ENCODE results near the gene ZNF521. TPM values are rescaled to one million over a fixed set of nuclear protein-coding genes. Genes with fewer than 3 reads are reported as not detected.
A peak's percentile ranks its signal among the peaks of the same experiment; 100 is the strongest.

The ZNF521 gene
- total RNA-seq, 1 donor from 2014 or later: 48.0 TPM

DNA sequence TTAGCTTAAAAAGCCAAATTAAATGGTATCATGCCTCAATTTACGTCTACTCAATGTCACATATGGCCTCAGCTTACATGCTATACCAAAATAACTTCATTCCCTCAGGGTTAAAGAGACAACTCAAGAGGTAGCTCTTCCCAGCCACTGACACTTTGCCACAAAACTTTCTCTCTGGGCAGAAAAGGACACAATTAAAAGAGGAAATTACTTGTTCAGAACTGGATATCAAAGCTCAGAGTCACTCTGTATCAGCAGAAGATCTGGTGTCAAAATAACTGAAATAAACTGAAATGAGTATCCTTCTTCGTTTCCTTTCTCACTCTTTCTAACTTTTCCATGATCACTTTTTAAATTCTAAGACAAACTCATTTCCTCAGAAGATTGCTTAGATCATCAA lies 108.7 kb downstream of the ZNF521 start:
- Histone ChIP-seq H3K4me3 (ENCODE audit: insufficient read depth, low read depth, low read length) (no peak overlapping the region), H3K4me2 (ENCODE audit: low read length) (no peak overlapping the region), H3K9me3 (ENCODE audit: insufficient read depth, low read depth, low read length) (no peaks in the 10 kb centered on the region), H3K27ac (ENCODE audit: low read depth, low read length) (no peak overlapping the region), H3K9ac (ENCODE audit: low read length) (no peak overlapping the region), H4K20me1 (ENCODE audit: insufficient read depth, low read length) (no peaks in the 10 kb centered on the region), H3K79me2 (ENCODE audit: insufficient read depth, low read length) (no peaks in the 10 kb centered on the region), H3K27me3 (ENCODE audit: insufficient read depth, low read length) (no peaks in the 10 kb centered on the region), H2AFZ (ENCODE audit: low read depth, low read length) (no peak overlapping the region), H3K36me3 (ENCODE audit: insufficient read depth, low read length) (no peaks in the 10 kb centered on the region), H3K4me1 (ENCODE audit: insufficient read depth, low read length) (peaks cover 10% of the 10 kb centered on the region)
- Mint-ChIP-seq H3K4me1 (ENCODE audit: low read depth, unreplicated experiment) (peaks cover 22% of the 10 kb centered on the region), H3K27me3 (ENCODE audit: low read depth, unreplicated experiment) (no peaks in the 10 kb centered on the region), H3K9me3 (ENCODE audit: unreplicated experiment) (no peaks in the 10 kb centered on the region), H3K36me3 (ENCODE audit: low read depth, unreplicated experiment) (no peaks in the 10 kb centered on the region), H3K4me3 (ENCODE audit: unreplicated experiment) (no peak overlapping the region), H3K27ac (ENCODE audit: unreplicated experiment) (no peak overlapping the region)
- DNase-seq (ENCODE audit: low read depth): no peak
- no peak for FAIRE-seq
- no peak for TF ChIP-seq EZH2 (IDR thresholded peaks at IDR 0.05; ENCODE audit: insufficient read depth, low read length)
- TF ChIP-seq CTCF (IDR thresholded peaks at IDR 0.05; ENCODE audit: insufficient read depth, low read depth, low read length): no peak

- Mint-ChIP-seq H3K4me3 (ENCODE audit: unreplicated experiment) (no peak overlapping the region), H3K27ac (ENCODE audit: unreplicated experiment) (no peak overlapping the region), H3K27me3 (ENCODE audit: low read depth, unreplicated experiment) (no peaks in the 10 kb centered on the region), H3K36me3 (ENCODE audit: low read depth, unreplicated experiment) (no peaks in the 10 kb centered on the region), H3K9me3 (ENCODE audit: unreplicated experiment) (no peaks in the 10 kb centered on the region), H3K4me1 (ENCODE audit: low read depth, unreplicated experiment) (peaks cover 16% of the 10 kb centered on the region)
- H3K9ac ChIP-seq (ENCODE audit: low read length): no peak overlapping the region
- H3K4me3 ChIP-seq (ENCODE audit: insufficient read depth, low read depth, low read length): no peak overlapping the region
- no peak overlapping the region for H3K4me2 ChIP-seq (ENCODE audit: low read length)
- H3K79me2 ChIP-seq (ENCODE audit: insufficient read depth, low read length): no peaks in the 10 kb centered on the region
- FAIRE-seq (no peak), DNase-seq (ENCODE audit: low read depth) (no peak)
- no peaks in the 10 kb centered on the region for H3K9me3 ChIP-seq (ENCODE audit: insufficient read depth, low read depth, low read length)
- H3K4me1 ChIP-seq (ENCODE audit: insufficient read depth, low read length): no peaks in the 10 kb centered on the region
- H2AFZ ChIP-seq (ENCODE audit: low read depth, low read length): no peak overlapping the region
- no peaks in the 10 kb centered on the region for H3K27me3 ChIP-seq (ENCODE audit: insufficient read depth, low read length)
- no peaks in the 10 kb centered on the region for H3K36me3 ChIP-seq (ENCODE audit: insufficient read depth, low read length)
- no peaks in the 10 kb centered on the region for H4K20me1 ChIP-seq (ENCODE audit: insufficient read depth, low read length)
- H3K27ac ChIP-seq (ENCODE audit: low read depth, low read length): no peak overlapping the region
- TF ChIP-seq EZH2 (IDR thresholded peaks at IDR 0.05; ENCODE audit: insufficient read depth, low read length) (no peak), CTCF (IDR thresholded peaks at IDR 0.05; ENCODE audit: insufficient read depth, low read depth, low read length) (no peak)
These were observed 111.6 kb downstream of the ZNF521 start for GRCh38 chr18:25240420-25240770.

- FAIRE-seq: no peak
- H3K9me3 Mint-ChIP-seq (ENCODE audit: unreplicated experiment): no peaks in the 10 kb centered on the region
These were observed 112.2 kb downstream of the ZNF521 start for GRCh38 chr18:25239581-25240419.

More at GRCh38 chr18:25239581-25240419, 112.2 kb downstream of the ZNF521 start:
- H3K27ac ChIP-seq (ENCODE audit: low read depth, low read length): no peak overlapping the region
- Mint-ChIP-seq H3K27me3 (ENCODE audit: low read depth, unreplicated experiment) (no peaks in the 10 kb centered on the region), H3K4me1 (ENCODE audit: low read depth, unreplicated experiment) (peaks cover 16% of the 10 kb centered on the region), H3K36me3 (ENCODE audit: low read depth, unreplicated experiment) (no peaks in the 10 kb centered on the region), H3K27ac (ENCODE audit: unreplicated experiment) (no peak overlapping the region), H3K4me3 (ENCODE audit: unreplicated experiment) (no peak overlapping the region)
- DNase-seq (ENCODE audit: low read depth): peak; percentile 18
- no peak overlapping the region for H2AFZ ChIP-seq (ENCODE audit: low read depth, low read length)
- H3K9ac ChIP-seq (ENCODE audit: low read length): no peak overlapping the region
- no peaks in the 10 kb centered on the region for H3K36me3 ChIP-seq (ENCODE audit: insufficient read depth, low read length)
- no peaks in the 10 kb centered on the region for H3K79me2 ChIP-seq (ENCODE audit: insufficient read depth, low read length)
- H3K27me3 ChIP-seq (ENCODE audit: insufficient read depth, low read length): no peaks in the 10 kb centered on the region
- no peaks in the 10 kb centered on the region for H3K9me3 ChIP-seq (ENCODE audit: insufficient read depth, low read depth, low read length)
- no peak overlapping the region for H3K4me3 ChIP-seq (ENCODE audit: insufficient read depth, low read depth, low read length)
- no peaks in the 10 kb centered on the region for H4K20me1 ChIP-seq (ENCODE audit: insufficient read depth, low read length)
- no peak overlapping the region for H3K4me2 ChIP-seq (ENCODE audit: low read length)
- no peaks in the 10 kb centered on the region for H3K4me1 ChIP-seq (ENCODE audit: insufficient read depth, low read length)
- TF ChIP-seq CTCF (IDR thresholded peaks at IDR 0.05; ENCODE audit: insufficient read depth, low read depth, low read length) (no peak), EZH2 (IDR thresholded peaks at IDR 0.05; ENCODE audit: insufficient read depth, low read length) (no peak)
